DMS153 (cell line): ENCODE data around the gene ENTR1.

Source experiments
- DNase-seq: peaks from one replicate; lab custom pipeline; 2025; lab: John Stamatoyannopoulos, UW

ENTR1 gene

DNA sequence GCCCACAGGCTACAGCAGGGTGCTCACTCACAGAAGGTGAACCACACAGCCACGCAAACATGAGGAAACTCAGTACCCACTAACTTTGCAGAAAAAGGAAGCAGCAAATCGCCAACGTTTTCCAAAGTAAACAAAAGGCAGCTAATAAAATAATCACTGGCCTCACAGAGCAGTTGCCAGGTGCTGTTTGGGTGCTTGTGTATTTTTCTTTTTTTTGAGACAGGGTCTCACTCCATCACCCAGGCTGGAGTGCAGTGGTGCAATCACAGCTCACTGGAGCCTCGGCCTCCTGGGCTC is 14.2 kb downstream of the ENTR1 start:
- no peak for DNase-seq

DNA sequence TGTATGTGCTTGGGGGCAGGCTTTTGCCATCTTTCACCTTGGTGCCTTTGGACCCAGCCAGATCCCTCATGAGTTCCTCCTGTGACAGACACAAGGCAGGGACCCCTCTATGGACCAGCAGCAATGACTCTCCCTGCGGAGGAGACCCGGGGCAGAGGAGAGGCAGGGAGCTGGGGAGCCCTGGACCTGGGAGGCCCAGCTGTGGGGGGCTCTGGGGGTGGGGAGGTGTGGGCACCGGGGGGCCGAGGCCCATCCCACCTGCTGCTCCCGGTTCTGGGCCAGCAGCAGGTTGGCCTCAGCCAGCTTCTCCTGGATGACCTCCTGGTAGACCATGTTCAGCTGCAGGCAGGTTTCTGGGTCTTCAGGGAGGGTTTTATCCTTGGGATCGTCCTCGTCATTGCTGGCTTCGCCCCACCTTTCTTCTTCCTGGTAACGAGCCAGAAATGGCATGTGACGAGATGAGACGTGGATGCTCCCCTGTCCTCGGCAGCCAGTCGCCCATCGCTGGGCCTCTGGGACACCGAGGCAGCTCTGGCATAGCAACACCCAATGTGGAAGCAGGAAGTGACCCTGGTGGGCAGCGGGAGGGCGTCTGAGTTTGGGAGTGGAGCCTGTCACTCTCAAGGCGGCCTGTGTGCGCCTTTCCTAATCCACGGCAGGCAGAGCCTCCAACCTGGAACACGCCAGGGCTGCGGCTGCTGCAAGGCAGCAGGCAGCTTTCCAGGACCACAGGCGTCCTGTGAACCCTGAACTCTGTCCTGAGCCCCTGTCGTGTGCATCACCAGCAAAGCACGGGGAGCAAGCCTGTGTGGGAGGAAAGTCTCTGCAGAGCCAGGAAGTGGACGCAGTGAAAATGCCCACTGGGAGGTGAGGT is 14.8 kb downstream of the ENTR1 start:
- no peak for DNase-seq

- no peak for DNase-seq
Observed at GRCh38 chr9:136395020-136395340, 15.4 kb downstream of the ENTR1 start.

GRCh38 chr9:136394312-136395019 is 15.9 kb downstream of the ENTR1 start:
- no peak for DNase-seq

DNA sequence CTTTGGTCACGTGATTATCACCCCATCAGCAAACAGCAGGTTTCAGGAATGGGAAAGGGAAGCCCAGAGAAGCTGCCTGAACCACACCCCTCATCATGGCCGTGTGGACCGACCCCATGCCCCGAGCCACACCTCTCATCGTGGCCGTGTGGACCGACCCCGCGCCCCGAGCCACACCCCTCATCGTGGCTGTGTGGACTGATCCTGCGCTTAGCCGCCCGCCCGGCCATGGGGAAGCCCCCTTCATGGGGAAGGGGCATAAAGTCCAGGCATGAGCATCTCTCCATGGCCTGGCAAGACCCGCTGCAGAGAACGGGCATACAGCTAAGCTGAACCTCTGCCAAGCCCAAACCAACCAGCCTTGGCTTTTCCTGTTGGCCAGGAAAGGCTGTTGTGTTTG is 16.9 kb downstream of the ENTR1 start:
- DNase-seq = no peak

GRCh38 chr9:136392538-136393449 is 17.6 kb downstream of the ENTR1 start:
- no peak for DNase-seq

GRCh38 chr9:136391737-136392537 is 18.5 kb downstream of the ENTR1 start:
- DNase-seq = no peak

DNA sequence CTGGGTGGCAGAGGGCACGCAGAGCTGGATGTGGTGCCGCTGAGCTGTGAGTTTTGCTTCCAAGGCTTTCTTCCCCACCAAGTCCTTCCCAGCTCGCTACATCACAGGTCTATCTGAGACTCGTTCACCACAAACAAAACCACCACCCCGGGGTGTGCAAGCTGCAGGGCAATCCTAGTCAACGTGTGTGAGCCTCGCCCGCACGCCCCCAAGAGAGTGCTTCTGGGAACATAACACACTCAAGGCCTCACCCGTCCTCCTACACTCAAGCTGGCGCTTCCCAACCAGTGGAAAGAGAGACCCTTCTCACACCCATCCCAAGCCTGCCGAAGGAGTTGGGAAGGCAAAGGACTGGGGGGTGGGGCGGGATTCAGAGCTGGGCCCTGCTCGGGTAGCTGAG is 21.0 kb downstream of the ENTR1 start:
- DNase-seq = no peak

DNA sequence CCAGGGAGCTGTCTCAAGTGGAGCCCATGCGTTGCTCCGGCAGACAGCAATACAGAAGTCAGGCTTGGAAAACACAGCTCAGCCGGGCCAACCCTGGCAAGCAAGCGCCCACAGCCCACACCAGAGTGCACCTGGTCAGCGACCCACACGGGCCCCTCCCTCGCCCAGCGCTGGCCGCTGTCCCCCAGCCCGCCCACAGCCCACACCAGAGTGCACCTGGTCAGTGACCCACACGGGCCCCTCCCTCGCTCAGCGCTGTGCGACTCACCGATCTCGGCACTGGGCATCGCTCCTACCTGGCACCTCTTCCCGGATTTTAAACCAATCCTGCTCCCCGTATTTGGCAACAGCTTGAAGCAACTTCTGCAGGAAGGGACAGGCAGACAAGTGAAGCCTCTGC is 23.2 kb downstream of the ENTR1 start:
- no peak for DNase-seq

DNA sequence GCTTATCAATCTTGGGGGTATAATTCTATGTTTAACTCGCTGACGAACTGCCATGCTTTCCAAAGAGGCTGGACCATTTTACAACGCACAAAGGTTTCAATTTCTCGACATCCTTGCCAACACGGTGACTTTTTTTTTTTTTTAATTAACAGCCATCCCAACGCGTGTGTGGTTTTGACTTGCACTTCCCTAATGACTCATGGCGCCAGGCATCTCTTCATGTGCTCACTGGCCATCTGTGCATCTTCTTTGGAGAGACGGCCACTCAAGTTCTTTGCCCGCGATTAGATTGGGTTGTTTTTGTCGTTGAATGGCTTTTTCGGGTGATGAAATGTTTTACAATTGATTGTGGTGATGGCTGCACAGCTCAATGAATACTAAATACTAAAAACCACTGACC is 24.4 kb downstream of the ENTR1 start:
- no peak for DNase-seq

DNA sequence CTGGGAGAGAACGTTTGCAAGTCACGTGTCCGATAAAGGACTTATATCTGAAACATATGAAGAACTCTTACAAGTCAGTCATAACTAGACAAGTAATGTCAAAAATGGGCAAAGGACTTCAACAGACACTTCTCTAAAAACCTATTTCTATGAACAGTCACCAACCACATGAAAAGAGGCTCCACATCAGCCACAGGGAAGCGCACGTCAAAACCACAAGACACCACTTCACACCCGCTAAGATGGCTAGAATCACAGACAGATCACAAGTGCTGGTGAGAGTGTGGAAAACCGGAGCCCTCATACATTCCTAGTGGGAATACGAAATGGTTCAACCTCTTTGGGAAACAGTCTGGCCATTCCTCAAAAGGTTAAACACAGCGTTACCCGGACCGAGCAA is 25.4 kb downstream of the ENTR1 start:
- DNase-seq = no peak

DNA sequence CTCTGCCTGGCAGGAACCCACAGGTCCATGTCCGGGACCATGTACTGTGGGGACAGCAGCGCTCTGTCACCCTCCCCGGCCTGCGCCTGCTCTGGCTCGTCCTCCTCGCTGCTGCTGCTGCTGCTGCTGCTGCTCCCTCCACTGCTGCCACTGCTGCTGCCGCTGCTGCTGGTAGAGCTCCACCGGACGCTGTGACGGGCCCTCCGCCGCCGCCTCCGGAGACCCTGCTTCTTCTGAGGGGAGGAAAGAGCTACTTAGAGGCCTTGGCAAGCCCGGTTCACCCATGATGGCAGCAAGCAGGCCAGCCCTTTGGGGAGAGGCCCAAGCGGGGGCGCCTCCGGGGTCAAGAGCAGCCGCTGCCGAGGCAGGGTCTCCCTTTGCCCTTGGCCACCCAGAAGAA is 27.0 kb downstream of the ENTR1 start:
- no peak for DNase-seq

DNA sequence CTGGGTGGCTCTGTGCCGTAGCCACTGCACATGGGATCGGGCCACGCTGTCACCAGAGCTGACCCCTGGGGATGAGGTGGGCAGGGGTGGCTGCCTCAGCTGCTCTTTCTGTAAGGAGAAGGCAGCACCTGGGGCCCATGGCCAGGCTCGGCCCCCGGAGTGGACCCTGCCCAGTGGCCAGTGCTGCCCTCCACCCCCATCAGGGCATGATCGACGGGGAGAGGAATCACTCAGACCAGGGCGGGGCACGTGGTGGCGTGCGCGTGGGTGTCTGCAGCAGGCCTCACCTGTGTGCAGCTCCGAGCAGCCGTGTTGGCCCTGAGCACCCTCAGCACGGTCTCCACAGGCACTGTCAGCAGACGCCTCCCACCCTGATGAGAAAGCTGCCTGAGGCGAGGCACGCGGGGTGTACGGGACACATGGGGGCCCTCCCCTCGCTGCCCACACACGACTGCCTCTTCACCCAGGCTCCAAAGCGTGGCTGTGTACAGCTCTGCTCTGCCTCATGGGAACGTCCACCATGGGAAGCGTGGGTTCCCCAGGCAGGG is 28.4 kb downstream of the ENTR1 start:
- DNase-seq = no peak

- no peak for DNase-seq
Observed at GRCh38 chr9:136381311-136381710, 29.1 kb downstream of the ENTR1 start.

- DNase-seq = no peak
Observed at GRCh38 chr9:136380381-136380780, 30.0 kb downstream of the ENTR1 start.

- no peak for DNase-seq
Observed at GRCh38 chr9:136379891-136380290, 30.5 kb downstream of the ENTR1 start.

DNA sequence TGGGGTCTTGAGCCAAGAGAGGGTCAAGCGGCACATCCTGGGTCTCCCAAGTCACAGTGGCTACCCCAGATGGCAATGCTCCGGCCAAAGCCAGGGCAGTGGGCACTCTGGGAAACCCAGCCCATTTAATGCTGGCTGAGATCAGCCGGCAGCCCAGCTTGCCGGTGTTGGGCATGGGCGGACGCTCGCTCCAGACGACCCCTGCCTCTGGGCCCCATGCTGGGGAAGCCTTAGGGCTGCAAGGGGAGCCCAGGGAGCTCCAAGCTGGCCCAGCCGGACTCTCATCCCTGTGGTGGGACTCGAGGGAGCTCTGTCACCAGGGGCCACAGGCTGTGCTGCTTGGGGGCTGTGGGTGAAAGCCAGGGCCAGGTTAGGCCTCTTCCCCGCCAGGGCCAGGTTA is 31.0 kb downstream of the ENTR1 start:
- no peak for DNase-seq

- no peak for DNase-seq
Observed at GRCh38 chr9:136379003-136379287, 31.5 kb downstream of the ENTR1 start.

DNA sequence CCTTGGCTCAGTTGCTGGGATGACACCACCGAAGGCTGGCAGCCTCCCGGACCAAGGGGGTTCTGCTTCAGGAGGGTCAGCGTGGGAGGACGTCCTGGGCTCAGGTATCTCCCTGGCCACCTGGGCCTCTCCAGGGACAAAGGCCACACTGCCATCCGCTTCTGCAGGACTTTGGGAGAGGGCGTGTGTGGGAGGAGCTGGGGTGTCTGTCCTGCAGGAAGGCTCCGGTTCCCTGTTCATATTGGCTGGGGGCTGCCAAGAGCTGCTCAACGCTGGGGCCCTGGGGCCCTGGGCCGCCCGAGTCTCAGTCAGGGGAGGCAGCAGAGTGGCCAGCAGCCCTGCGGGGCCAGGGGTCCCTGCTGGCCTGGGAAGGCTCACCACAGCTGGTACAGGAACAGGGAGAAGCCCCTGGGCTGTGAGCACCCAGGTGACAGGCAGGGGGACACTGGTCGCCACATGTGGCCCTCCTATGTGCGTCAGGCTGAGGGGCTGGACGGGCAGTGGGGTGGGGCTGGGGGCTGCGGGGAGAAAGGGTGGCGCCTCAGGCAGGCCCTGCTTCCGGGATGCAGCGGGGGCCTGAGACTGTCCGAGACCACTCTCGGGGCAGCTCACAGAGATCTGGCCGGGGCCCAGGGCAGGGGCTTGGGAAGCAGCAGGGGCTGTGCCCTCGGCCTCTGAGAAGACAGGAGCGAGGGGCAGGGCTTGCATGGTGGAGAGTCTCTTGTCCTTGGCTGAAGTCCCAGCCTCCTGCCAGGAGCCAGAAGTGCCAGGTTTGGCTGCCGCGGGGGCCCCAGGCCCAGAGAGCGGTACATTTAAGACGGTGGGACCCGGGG is 32.0 kb downstream of the ENTR1 start:
- no peak for DNase-seq

GRCh38 chr9:136377341-136378169 is 32.9 kb downstream of the ENTR1 start:
- no peak for DNase-seq
